EL (cell line): ENCODE results near the gene GABPB2.

Source experiments
- DNase-seq: peaks from one replicate; pipeline ENCODE4 v3.0.0-alpha.2; 2016

Gene GABPB2

GRCh38 chr1:151070474-151071276, at the start of gene GABPB2:
TSS of gene GABPB2 (plus strand) at chr1:151070761. CDS start at chr1:151088190, 17,429 bp downstream.
- peak; percentile 95 for DNase-seq

- DNase-seq, result peak; percentile 63
Observed at GRCh38 chr1:151024540-151025146, 45.9 kb upstream of the GABPB2 start.

- DNase-seq, result no peak
Observed at GRCh38 chr1:151026460-151026859, 44.1 kb upstream of the GABPB2 start.

- DNase-seq, result no peak
Observed at GRCh38 chr1:151032164-151032563, 38.4 kb upstream of the GABPB2 start.

GRCh38 chr1:151035167-151035566, 35.4 kb upstream of the GABPB2 start:
- DNase-seq, result no peak

GRCh38 chr1:151036356-151036755, 34.2 kb upstream of the GABPB2 start, which contains the start of gene BNIPL:
TSS of gene BNIPL (plus strand) at chr1:151036586. CDS start at chr1:151036726, 140 bp downstream.
- DNase-seq, result no peak

- no peak for DNase-seq
Observed at GRCh38 chr1:151037032-151037431, 33.5 kb upstream of the GABPB2 start.

GRCh38 chr1:151039521-151039920, 31.0 kb upstream of the GABPB2 start:
- DNase-seq, result no peak

GRCh38 chr1:151043163-151043562, 27.4 kb upstream of the GABPB2 start:
- DNase-seq, result no peak

- DNase-seq, result peak; percentile 75
Observed at GRCh38 chr1:151047591-151047924, 23.0 kb upstream of the GABPB2 start, which contains the start of gene C1orf56. TSS of gene C1orf56 (plus strand) at chr1:151047751. CDS start at chr1:151047848, 97 bp downstream.

- DNase-seq, result peak; percentile 68
Observed at GRCh38 chr1:151047925-151048644, 22.5 kb upstream of the GABPB2 start.

GRCh38 chr1:151048645-151049032, 21.9 kb upstream of the GABPB2 start:
- DNase-seq, result no peak

- DNase-seq, result no peak
Observed at GRCh38 chr1:151049458-151049857, 21.1 kb upstream of the GABPB2 start.

GRCh38 chr1:151050051-151050688, 20.4 kb upstream of the GABPB2 start:
- no peak for DNase-seq

GRCh38 chr1:151051356-151052009, 19.1 kb upstream of the GABPB2 start:
- no peak for DNase-seq

GRCh38 chr1:151054971-151055547, 15.5 kb upstream of the GABPB2 start:
- DNase-seq, result no peak

- DNase-seq, result no peak
Observed at GRCh38 chr1:151055581-151055980, 15.0 kb upstream of the GABPB2 start.

GRCh38 chr1:151056149-151056548, 14.4 kb upstream of the GABPB2 start:
- DNase-seq, result no peak

GRCh38 chr1:151058692-151059091, 11.9 kb upstream of the GABPB2 start:
- DNase-seq, result peak; percentile 26

GRCh38 chr1:151059109-151060006, 11.2 kb upstream of the GABPB2 start, which contains the start of gene CDC42SE1:
TSS of gene CDC42SE1 (minus strand) at chr1:151059622. CDS start at chr1:151055730, 3,892 bp downstream.
- peak; percentile 83 for DNase-seq
